GM19035 (cell line): Measurements from ENCODE around the gene FLT3.
"Not testable (repeated sequence)": the region's sequence is repeated elsewhere in the genome, so short reads cannot be mapped to it uniquely, and the experiment has no call there.

ENCODE experiments used
- ATAC-seq: cut with Tn5 transposase; IDR thresholded peaks from one replicate; pipeline ENCODE4 v1.9.1; 2021; ENCODE audit not compliant: unreplicated experiment

FLT3 gene

DNA sequence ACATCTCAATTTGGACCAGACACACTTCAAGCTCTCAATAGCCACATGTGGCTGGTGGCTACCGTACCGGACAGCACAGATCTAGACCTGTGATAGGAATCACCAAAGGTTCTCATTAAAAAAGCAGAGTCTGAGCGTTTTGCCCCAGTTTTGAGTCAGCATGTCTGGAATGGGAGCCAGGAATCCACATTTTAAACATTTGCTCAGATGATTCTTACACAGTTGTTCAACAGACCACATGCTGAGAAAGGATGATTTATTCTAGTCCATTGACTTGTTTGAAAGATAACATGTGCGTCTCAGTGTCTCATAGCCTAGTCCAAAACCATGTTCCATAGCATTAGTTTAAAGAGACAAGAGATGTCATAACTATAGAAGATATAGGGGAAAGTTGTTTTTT lies 53.4 kb downstream of the FLT3 start:
- ATAC-seq, result no peak

DNA sequence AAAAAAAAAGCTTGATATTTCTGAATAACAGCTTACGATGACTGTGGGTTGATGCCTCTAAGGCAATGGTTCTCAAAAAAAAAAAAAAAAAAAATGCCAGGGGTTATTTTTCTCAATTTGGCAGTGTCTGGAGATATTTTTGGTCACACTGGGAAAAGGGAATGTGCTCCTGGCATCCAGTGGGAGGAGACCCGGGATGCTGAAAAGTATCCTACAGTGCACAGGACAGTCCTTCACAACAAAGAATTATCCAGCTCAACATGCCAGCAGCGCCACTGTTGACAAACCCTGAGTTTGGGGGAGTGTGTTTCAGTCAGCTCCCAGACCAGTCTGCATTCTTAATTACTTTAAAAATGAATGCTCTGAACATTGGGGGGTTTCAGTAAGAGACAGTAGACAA lies 54.5 kb downstream of the FLT3 start:
- no peak for ATAC-seq

DNA sequence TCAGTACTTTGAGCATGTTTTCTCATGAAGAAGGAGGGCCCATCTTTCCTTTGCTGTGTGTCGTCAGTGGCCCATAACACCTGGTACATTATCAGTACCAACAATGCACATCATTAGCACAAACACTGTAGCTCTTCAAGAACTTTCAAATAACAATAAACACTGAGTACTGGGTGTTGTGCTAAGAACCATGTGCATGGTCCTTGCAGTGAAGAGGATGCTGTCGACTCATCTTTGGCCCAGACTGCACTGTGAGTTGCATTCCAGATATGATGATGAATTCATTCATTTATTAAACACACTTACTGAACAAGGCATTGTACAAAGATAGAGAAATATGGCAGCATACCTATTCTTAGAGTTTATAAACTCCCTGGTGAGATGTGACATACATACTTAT lies 55.8 kb downstream of the FLT3 start:
- ATAC-seq, result no peak

DNA sequence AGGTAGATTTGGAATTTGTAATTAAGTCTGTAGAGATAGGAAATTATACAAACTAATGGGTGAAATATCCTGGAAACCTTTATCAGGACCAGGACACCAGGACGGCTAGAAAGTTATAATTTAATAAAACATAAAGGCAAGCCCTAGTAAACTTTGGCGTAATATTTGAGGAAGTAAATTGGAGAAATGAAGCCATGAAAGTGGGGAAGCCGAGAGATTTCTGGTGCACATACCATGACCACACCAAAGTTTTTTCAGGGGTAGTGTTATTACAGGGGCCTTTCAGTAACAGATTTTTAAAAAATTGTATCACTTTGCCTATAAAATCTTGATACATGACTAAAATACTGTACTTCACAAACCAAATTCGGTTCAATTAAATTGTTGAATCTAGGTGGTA lies 57.2 kb downstream of the FLT3 start:
- no peak for ATAC-seq

DNA sequence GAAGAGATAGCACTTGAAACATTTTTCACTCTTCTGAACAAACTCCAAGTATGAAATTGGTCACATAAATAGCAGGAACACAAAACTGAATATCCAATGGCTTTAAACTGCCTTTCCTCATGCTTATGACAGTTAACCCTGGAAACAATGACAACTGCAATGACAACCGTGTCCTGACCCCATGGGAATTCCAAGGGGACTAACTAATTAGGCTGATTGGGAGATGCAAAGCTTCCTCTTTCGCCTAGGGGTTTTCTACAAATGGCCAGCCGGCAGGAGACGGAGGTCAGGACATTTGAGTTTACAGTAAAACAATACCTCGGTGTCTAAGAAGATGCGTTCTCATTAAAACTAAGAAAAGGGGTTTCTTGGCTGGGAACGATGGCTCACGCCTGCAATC lies 58.9 kb downstream of the FLT3 start:
- ATAC-seq, result no peak

DNA sequence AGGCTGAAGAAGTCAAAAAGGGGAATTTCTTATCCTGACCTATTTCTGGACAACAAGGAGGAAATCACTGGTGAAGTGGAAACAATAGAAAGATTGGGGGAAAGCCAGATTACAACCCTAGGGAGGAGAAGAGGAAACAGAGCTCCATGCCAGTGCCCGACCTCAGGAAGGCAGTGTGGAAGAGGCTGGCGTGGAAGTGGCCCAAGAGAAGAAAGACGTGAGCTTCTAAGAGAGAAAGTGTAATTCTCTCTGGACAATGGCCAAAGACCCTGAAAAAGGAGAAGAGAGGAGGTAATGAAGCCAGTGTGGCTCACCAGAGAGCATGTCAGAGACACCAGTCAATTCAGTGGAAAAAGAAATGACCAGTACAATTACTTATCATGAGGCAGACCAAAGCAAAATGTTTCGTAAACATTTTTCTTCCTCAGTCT lies 59.3 kb downstream of the FLT3 start:
- ATAC-seq, result no peak

DNA sequence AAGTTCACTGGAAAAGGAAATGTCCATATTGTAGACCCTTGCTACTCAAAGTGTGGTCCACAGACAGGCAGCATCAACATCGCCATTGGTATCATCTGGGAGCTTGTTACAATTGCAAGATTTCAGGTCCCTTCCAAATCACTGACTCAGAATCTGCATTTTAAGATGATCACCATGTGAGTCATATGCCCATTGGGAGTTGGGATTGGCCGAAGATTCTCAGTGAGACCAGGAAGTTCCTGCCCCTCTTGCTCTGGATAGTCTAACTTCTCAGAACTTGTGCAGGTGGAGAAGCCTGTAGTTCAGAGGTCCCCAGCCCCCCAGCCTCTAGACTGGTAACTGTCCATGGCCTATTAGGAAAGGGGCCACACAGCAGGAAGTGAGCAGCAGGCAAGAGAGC lies 63.0 kb downstream of the FLT3 start:
- no peak for ATAC-seq

DNA sequence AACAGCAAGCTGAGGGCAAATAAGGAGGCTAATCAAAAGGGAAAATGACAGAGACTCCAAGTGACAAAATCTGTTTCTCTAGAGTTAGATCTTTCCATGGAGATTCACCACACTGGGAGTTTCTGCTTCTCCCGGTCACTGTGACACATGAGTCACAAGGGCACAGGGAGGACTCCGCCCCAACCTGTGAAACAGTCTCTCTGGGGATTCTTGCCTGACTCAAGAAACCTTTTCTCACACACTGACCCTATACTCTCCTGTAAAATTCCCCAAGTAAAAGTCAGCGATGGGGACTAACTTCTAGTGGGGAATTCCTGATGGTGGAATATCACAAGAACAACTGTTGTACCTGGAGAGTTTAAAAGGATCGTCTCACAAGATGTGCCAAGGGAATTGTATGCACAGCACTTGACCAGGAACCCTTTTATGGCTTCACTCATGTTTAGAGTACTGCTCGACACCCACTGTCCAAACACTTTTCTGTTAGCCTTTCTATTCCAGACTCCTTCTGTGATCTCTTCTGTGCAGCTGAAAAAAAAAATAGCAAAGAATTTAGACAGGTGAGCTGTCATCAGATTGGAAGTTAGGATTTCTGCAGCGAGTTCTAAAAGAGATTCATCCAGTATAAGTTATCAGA lies 65.1 kb downstream of the FLT3 start:
- no peak for ATAC-seq

DNA sequence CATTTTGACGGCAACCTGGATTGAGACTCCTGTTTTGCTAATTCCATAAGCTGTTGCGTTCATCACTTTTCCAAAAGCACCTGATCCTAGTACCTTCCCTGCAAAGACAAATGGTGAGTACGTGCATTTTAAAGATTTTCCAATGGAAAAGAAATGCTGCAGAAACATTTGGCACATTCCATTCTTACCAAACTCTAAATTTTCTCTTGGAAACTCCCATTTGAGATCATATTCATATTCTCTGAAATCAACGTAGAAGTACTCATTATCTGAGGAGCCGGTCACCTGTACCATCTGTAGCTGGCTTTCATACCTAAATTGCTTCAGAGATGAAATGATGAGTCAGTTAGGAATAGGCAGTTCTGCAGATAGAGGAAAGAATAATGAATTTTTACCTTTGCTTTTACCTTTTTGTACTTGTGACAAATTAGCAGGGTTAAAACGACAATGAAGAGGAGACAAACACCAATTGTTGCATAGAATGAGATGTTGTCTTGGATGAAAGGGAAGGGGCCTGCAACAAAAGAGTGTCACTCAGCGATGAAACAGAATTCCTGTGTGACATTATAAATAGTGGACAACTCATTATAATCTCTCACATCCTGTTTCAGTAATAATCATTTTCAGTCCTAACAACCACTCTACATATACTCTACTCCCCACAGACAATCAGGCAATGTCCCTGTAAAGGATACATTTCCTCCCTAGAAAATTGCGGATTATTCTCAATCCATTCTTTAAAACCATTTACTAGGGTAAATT lies 66.3 kb downstream of the FLT3 start:
- no peak for ATAC-seq

DNA sequence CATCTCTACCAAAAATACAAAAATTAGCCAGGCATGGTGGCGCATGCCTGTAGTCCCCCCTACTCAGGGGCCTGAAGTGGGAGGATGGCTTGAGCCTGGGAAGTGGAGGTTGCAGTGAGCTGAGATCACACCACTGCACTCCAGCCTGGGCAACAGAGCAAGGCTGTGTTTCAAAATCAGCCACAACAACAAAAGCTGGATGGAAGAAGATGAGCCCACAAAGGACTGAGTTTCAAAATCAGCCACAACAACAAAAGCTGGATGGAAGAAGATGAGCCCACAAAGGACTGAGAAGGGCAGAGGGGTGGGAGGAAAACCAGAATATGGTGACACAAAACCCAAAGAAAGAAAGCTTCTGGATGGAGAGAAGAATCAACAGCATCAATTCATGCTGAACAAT lies 67.9 kb downstream of the FLT3 start:
- ATAC-seq, result not testable (repeated sequence)

DNA sequence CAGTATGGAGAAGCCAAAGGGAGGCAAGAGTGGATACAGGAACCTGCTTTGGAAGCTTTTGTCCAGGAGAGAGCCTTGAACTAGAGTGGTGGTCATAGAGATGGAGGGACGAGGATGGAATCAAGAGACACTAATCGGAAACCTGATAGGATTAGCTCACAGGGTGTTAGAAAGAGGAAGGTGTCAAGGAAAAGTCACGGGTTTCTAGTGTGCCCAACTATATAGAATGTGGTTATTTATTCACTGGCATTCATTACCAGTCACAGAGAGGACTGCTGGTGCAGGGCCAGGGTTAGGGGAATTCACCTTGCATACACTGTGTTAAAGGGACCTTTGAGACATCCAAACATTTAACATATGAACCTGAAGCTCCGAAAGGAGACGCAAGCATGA lies 68.5 kb downstream of the FLT3 start:
- no peak for ATAC-seq

DNA sequence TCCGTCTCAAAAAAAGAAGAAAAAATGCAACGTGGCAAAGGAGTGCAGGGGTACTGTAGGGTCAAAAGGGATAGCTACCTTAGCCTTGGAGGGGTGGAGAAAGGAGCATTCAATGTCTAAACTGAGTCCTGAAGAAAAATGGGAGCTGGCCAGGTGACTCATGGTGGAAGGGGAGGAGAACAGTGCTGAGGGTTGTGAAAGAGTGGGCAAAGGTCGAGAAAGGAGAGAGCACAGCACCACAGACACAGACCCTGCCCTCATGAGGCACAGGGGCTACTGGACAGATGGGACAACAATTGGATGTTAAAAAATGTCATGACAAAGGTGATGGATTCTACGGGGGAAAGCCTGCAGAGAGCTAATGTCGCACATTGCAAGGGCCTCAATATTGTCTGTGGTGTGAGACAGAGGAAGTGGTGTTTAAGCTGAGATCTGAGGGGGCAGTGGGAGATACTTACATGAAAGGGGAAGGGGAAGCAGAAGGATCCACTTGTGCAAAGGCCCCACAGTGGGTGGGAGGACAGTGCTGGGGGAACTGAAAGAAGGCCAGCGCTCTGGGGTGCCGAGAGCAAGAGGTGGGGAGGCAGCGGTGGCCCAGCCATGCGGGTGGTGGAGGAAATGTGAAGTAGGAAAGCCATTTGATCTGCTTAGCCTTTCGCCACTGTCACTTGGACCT lies 69.0 kb downstream of the FLT3 start:
- ATAC-seq, result no peak

DNA sequence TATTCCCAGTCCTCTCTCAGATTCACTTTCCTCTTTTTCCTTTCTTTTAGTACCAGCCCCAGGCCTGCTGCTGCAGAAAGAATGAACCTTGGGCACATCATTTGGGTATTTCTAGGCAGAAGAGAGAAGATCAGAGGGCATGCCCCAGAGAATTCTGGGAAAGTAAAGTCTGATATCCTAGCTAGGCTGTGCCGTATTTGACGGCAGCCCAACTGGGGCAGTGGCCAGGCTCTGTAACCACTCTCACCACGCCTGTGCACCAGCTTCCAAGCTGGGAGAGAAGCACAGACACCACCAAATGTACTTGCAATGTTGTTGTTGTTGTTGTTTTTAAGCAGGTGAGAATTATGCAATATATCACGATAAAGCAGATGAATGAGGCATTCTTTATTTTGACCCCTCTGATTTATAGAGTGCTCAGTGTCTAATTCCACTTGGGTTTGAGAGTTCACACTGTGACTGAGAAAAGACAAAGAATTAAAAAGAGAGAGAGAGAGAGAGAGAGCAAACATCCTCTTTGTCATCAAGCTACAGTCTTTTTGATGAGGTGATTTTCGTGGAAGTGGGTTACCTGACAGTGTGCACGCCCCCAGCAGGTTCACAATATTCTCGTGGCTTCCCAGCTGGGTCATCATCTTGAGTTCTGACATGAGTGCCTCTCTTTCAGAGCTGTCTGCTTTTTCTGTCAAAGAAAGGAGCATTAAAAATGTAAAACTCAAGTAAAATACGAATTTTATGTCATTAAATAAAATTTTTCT lies 72.6 kb downstream of the FLT3 start:
- ATAC-seq, result no peak

DNA sequence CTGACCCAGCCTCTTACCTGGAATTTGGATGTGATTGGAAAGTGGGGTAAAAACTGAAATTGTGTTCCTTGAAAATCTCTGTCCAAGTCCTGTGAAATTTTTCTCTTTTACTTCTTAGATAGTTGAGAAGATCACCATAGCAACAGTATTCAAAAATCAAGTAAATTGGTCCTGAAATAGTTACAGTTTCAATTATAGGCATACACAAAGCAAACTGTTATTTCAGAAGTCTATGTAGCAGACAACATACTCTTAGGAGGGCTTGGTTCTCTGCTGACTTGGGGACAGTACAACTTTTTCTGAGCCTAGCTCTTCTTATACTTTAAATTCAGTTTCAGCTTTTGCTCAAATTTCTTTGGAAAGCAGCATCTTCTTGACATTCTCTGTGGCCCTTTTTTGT lies 73.3 kb downstream of the FLT3 start:
- ATAC-seq, result no peak

DNA sequence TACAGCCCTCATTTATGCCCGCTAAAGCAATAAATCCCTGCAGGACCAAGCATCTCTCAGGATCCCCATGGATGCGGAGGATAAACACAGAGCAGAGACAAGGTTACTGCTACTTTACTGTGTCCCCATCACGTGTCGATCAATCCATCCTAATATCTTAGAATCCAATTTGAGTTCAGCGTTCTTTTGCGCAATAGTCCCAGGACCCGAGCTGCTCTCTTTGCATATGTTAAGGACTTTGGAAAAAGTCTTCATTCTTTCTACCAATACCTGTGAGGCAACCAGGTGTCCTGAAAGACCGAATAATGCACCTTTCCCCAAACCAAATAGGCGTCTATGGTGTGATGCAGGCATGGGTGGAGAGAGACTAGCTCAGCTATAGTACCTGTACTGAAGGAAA lies 73.9 kb downstream of the FLT3 start:
- no peak for ATAC-seq

DNA sequence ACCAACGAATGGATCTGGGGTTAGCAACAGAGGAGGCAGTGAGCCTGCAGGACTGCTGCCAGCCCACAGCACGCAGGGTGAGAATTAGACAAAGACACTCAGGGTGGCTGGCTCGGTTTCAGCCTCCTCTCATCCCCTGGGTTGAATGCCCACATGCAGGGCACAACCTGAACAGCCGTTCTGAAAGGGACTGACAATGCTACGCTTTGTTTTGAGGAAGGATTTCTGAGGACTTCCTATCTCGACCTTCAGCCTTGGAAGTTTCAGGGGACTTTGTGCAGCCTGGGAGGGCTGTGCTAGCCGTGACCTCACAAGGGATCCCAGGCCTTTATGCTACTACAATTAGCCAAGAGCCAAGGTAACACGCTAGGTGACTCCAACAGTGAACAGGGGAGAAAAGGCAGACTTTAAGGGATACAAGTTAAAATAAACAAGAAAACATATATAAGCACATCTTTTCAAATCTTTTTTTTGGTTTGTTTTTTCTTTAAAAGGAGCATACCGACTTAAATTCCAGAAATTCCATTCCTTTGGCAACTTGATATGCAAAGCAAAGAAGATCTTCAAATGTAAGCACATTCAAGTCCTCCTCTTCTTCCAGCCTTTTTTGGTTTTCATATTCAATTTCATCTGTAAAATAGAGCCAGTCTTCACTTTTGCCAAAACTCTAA lies 77.4 kb downstream of the FLT3 start:
- no peak for ATAC-seq

DNA sequence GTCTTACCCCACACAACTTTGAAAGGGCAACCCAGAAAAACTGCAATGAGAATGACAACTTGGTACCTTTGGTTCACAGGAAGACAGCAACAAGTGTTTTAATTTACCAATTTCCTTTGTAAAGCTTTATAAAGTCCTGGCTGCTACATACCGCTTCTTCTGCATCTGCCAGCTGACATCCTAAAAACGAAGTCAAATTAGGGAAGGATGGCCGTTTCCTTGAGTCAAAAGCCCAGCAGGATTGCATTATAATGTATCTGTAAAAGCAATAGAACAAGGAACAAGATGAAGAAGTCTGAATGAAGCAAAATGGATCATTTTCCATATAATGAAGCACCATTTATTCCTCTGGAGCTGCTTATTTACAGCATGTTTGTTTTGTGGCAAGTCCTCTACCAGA lies 86.1 kb downstream of the FLT3 start:
- no peak for ATAC-seq

DNA sequence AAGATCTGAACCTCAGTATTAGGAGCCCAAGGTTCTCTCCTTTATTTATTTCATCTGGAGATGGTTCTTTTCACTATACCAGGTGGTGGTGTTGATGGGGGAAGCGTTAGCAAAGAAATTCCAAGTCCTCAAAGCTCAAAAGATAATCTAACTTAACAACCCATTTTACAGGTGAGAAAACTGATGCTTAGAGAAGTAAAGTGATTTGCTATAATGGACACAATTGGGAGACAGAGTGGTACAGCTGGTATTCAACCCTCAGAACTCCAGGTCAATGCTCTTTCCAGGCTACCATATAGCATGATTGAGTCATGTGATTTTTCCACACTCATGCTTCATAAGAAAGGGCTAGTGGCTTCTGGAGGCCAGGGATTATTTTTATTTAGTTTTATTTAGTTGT lies 86.9 kb downstream of the FLT3 start:
- ATAC-seq, result no peak

DNA sequence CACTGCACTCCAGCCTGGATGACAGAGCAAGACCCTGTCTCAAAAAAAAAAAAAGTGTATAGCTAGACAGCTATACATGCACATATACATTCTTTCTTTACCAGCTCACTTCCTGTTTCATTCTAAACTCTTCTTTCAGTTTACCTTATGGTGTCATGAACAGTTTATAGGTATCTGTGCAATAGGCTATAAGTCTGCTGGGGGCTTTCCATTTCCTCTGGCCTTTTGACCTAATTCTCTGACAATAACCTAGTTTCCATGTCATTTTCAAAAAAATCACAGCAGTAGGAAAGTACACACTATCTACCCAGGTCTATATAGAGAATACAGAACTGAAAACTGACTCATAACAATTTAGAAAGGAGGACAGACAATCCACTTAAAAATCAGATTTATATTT lies 87.5 kb downstream of the FLT3 start:
- peak; percentile 89 for ATAC-seq

DNA sequence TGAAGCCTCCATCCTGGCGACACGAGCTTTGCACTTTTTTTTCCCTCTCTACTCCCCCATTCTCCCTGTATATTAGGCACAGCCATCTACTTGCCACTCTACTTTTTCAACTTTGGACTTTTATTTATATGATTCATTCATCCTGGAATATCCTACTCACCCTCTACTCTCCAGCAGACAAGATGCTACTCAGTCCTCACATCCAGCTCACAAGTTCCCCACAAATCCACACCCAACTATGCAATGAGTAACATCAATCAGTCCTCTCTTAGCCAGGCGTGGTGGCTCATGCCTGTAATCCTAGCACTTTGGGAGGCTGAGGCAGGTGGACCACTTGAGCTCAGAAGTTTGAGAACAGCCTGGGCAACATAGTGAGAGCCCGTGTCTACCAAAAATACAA lies 88.0 kb downstream of the FLT3 start:
- no peak for ATAC-seq

DNA sequence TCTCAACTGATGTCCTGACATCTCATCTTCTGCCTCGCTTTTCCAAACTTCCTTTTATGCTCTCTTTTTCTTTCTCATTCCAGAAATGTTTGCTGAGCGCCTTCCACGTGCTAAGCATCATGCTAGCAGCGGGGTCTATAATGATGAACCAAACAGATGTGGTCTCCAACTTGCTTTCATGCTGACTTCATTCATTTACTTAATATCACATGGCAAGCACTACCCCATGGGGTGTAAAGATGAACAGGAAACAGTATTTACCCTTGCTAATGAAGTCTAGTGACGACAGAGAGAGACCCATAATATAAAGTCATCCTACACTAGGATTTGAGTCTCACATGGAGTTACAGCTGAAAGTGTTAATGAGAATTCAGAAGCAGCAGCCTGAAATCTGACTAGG lies 90.3 kb downstream of the FLT3 start:
- no peak for ATAC-seq
